NCI-H526 (cell line): Measurements from ENCODE around the gene TP53BP1.

Source experiments
- DNase-seq, 2 experiments: peaks; one replicate each; lab custom pipeline; 2025; lab: John Stamatoyannopoulos, UW

TP53BP1 gene

DNA sequence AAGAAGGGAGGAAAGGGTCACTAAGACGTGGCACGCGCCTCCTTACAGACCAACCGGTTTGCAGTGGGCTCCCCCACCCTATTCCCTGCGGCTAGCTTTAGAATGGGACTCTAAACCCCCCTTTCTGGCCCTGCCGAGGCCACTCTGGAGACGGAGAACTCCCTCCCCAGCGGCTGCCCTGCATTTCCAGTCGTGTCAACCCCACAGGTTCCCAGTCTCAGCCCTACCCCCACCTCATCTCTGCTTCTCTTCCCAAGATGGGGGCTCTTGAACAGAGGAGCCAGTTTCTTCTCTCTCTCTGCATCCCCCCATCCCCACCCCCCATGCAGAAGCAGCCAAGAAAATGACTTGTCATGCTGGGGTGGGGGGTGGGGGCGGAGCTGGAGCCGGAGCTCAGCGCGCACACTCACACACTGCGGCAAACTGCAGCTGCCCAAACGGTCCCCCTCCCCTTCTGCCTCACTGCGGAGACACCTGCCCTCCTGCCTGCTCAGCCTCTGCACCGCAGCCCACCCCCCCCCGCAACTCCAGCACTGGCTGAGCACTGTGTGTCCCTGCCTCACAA, 25.3 kb upstream of the TP53BP1 start:
- DNase-seq, result peak; percentile 20 to 74

DNA sequence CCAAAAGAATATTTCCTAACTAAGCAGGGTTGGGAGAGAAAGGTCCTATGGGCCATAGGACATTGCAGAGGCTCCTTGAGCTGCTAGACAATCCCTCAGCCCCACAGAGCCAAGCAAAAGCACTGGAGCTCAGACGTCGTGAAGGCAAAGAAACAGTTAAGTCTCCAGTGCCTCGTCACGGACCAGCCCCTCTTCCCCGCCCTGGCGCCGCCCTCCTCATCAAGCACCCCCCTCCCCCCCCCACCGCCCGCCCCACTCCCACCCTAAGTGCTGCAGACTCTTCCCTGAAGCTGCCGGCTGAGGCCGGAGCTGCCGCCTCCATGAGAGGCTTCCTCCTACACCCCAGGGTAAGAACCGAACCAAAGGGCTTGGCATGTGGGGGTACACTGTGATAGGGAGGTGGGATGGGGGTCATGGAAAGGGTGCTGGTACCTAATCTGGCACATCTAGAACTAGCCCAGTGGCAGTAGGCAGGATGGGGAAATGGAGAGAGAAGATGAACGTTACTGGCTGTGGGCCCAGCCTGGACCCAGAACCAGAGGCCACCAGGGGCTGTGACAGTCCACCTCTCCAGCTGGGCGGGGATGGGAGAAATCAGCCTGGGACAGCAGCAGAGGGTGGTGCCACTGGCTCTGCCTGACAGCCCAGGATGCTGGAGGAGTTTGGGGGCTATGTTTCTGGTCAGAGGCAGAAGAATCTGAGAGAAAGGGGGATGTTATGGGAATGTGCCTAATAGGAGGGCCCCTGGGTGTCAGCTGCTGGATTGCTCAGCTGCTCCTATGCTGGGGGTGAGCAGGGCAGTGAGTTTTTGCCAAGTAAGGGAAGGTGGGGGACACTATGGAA, 24.6 kb upstream of the TP53BP1 start, which contains the start of gene MAP1A:
TSS of gene MAP1A (plus strand) at position 255 of the 843 bp plus-strand sequence. CDS start 3,866 bp downstream, outside the sequence.
- DNase-seq, result peak in 1 of 2 experiments; percentile 48

DNA sequence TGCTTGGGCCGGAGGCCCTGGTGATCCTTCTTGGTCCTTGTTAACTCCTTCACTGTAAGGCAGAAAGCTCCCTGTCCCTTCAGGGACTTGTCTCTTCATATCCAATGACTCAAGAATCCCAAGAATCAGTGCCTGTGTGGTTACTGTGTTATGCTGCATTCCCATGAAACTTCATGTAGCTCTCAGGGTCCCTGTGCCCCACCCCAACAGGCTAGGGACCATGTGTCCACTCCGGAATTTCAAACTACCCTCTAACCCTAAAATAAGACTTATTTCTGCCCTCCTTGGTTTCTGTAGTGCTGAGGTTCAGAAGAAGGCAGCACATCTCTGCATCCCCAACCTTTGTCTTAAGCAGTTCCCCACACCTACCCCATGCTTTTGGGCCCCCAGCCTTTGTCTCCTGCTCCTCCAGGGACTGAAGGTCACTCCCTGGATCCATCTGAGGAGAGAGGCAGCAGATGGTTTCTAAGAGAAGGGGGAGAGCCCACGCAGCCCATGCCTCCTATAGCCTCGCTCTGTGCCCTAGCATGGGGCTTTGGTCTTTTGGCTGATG, 23.9 kb upstream of the TP53BP1 start:
- no peak for DNase-seq

DNA sequence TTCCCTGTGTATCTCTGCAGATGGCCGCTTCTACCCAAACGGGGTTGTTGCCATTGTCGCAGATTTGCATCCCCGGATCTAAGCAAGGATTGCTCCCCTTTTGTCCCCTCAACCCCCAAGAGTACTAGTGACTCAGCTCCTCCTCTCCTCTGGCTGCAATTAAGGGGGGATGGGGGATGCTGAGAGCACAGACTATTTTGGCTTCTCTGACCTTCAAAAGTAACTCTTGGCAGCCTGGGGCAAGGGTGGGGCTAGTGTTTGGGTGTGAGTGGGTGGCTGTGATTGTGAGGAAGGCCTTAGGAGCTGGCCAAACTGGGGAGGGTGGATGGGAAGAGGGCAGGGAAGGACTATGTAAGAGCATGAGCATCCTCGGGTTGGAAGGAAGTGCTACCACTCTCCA, 23.2 kb upstream of the TP53BP1 start:
- DNase-seq, result no peak

DNA sequence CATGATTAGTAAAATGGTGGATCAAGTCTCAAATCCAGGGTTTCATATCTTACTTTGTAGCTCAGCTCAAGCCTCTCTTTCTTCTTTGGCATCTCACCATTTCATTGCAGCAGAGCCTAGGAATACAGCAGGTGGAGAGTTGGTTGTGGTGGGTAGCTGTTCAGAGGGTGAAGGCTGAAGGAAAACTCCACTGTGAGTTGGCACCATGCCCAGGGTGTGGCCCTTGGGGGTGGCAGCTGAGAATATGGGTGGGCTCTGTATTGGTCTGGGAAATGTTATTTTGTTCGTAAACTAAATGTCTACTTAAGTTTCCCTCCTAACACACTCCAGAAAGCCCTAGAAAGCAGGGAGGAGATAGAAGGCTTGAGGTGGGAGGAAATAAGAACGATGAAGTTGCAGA, 22.8 kb upstream of the TP53BP1 start:
- no peak for DNase-seq

DNA sequence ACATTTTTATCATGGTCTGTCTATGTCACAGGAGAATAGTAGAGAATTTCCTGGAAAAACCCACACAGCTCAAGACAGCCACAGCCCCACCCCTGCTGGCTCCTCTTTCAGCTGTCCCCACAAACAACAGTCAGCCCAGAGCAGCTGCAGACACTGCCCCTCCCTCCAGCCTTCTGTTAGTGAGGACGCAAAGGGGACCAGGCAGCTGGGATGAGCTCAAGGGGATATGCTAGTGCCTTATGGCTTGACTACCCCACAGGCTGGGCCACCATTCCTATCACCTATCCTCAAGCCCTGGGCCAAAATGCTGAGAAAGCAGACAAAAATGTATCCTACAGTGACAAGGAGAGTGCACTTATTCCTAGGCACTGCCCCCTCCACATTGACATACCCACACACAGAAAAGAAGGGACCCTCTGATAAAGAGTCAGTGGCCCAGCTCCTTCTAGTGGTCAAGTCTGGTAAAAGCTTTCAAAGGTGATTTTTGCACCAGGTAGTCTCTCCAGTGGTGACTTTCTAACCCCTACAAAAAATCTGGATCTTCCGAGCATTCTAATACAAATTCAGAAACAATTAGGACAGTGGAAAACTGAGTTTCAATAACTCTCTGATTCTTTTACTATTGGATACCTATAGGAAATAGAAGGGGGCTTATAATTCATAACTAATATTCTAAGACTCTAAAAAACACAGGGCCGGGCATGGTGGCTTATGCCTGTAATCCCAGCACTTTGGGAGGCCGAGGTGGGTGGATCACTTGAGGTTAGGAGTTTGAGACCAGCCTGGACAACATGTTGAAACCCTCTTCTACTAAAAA, 21.5 kb upstream of the TP53BP1 start:
- DNase-seq, result peak; percentile 9 to 55

DNA sequence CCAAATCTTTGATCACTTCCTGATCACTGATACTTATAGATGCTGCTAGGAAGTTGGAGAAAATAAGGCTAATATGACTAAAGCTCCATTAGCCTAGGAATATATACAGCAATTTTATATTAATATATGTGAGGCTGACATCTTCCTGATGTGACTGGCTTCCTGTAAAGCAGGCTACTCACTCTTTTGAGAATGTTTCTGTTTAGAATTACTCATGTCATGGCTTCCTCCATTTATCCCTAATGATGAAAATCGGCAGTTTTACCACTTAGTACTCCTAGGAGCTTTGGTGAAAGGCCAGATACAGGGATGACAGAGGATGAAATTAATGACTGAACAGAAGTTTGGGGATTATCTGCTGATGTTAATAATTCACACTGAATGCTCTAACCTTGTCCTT, 20.6 kb upstream of the TP53BP1 start:
- DNase-seq, result no peak

DNA sequence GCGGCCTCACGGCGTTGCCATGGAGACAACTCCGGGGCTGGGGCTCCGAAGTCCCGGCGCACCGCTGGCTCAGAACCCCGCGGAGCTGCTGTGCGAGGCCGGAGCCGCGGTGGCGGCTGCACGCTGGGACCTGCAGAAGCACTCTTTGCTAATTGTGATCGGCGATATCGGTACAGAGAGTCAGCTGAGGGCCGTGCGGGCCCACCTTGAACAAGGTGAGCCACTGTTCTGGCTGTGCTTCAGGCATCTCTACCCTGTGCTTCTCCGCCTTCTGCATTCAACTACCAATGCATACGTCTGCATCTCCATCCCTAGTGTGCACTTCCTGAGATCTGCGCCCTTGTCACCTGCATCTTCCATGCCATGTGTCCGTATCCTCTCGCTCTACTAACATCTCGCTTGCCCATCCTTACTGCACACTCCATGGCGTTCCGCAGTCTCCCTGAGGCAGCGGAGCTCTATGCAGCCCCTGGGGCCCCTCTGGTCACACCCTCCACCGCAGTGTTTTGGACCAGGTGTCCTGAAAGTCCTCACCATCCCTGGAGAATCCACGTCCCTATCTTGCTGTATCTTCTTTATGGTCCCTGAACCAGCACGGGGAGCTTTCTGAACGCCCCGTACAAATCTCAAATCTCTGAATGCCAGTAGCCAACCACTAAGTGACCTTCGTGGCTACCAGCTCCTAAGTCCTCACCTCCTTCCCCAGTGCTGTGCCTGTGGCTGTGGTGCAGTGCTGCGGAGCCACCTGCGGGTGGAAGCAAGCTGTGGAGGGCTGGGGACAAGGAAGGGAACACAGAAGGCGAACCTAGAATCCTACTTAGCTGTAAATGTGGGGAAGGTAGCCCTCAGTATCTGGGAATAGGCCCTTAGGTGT, 18.3 kb upstream of the TP53BP1 start:
- peak; percentile 42 to 64 for DNase-seq

DNA sequence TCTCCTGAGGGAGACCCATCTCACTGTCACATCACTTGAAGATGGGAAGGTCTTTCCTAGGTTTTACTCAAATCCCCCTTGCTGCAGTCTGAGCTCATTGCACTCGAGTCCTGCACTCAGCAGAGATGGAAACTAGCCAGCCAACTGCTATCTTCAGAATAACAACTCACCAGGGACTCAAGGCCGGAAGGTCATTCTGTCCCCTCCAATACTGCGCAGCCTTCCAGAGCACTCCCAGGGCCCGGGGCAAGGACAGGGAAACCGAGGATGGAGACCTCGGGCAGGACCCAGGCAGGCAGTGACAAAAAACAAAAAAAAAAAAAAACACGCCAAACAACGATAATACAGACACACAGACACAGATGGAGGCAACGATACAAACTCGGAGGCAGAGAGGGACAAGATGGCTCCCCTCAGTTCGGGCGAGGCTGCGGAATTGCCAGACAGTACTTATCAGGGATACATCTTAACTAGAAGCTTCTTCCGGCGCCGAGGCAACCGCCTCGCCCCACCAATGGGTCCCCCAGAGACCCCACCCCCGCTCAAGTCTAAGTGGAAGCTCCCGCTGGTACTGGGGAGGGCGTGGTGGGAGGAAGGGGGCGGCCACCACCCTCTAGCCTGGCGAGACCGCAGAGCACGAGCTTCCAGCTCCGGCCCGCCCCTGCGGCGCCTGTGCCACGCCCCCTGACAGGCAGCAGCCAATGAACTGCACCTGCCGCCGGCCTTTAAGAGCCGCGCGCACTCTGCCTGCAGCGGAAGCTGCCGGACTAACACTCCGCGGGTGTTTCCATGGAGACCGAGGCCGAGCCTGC, 17.4 kb upstream of the TP53BP1 start:
- peak; percentile 96 to 99 for DNase-seq

DNA sequence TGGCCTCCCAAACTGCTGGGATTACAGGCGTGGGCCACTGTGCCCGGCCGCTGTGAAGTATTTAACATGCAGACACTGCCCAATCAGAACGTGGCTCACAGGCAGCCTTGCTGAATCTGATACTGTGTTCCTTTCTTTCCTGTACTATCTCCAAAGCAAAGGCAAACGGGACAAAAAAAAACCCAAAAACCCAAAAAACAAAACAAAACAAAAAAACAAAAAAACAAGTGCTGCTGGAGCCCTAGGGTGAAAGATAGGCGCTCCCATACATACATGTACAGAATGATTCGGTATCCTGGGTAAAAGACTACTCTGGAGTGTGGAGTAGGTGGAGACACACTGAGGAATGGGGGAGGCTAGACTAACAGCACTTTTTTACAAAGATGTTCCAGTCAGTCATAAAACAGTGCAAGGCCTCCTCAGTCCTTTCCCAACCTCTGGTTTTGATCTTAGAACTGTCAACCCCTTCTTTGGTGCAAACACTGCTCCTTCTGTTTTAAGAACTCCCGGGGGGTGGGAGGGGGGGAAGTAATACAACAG, 16.8 kb upstream of the TP53BP1 start:
- DNase-seq, result no peak

DNA sequence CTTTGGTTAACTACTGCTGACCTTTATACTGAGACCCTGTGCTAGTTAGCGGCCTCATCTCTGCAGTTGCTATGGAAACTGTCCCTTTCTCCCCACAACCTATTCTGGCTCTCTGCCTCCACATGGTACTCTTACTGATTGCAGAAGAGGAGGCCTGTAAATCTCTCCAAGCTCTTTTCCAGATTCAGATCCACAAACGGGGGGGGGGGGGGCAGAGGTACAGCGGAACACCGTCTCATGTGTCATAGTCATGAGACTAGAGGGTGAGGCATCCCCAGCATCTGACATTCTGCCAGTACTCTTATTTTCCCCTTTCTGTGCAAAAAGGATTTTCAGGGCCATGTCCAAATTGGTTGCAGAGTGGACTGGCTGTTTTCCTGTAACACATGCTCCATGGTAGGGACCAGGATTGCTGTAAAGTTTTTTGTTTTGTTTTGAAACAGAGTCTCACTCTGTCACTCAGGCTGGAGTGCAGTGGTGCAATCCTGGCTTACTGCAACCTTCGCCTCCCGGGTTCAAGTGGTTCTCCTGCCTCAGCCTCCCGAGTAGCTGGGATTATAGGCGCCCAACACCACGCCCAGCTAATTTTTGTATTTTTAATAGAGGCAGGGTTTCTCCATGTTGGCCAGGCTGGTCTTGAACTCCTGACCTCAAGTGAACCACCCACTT, 16.2 kb upstream of the TP53BP1 start:
- DNase-seq, result no peak

DNA sequence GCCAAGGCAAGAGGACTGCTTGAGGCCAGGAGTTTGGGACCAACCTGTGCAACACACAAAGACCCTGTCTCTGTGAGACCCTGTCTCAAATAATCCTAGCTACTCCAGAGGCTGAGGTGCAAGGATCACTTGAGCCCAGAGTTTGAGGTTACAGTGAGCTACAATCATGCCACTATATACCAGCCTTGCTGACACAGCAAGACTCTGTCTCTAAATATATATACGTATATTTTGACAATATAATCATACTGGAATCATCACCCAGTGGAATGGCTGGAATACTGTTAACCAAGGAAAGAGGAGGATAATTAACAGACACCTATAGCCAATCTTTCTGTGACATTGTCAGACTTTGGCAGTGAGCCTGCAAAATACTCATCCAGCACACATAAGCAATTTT, 15.5 kb upstream of the TP53BP1 start:
- no peak for DNase-seq

DNA sequence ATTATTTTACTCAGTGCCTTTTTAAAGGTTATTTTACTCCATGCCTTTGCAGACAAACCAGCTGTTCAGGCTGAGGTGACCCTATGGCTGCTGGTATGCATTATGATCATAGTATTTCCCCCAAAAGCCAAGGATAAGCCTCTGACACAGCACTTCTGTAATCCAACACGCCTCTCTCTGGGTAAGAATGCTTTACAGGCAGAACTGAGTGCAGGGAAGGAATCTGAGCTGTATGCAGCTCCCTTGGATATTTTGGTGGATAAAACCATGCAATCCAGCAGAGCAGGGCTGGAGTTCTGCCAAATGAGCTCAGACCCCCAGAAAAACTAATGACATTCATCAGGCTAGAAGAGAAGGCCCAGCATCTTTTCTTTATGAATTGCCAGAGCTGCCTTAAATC, 12.8 kb upstream of the TP53BP1 start:
- DNase-seq, result no peak

DNA sequence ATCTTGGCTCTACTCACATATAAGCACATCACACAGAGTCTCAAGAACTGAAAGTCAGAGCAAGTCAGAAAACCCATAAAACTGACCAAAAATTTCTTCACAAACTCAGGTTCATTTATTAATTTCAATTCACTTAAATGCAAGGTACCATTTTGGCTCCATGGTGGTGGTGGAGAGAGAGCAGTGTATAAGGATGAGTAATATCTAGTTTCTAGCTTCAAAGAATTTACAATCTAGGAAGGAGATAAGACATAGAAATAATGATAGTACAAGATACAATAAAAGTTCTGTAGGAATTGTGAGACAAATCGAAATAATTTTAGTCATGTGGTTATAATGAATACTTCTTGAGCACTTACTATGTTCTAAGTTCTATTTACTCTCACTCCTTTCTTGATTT, 6.7 kb upstream of the TP53BP1 start:
- no peak for DNase-seq

DNA sequence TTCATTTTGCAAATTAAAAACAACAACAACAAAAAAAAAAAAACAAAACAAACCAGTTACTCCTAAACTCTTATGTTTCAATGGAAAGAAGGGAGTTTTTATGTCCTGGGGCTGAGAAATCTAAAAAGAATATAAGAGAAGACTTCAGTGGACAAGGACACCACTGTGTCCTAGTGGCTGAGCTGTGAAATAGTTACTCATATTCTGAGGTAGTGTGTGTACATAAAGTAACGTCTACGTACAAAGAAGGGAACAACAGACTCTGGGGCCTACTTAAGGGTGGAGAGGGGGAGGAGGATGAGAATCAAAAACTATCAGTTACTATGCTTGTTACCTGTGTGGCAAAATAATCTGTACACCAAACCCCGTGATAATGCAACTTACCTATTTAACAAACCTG, 6.0 kb upstream of the TP53BP1 start:
- DNase-seq, result no peak

DNA sequence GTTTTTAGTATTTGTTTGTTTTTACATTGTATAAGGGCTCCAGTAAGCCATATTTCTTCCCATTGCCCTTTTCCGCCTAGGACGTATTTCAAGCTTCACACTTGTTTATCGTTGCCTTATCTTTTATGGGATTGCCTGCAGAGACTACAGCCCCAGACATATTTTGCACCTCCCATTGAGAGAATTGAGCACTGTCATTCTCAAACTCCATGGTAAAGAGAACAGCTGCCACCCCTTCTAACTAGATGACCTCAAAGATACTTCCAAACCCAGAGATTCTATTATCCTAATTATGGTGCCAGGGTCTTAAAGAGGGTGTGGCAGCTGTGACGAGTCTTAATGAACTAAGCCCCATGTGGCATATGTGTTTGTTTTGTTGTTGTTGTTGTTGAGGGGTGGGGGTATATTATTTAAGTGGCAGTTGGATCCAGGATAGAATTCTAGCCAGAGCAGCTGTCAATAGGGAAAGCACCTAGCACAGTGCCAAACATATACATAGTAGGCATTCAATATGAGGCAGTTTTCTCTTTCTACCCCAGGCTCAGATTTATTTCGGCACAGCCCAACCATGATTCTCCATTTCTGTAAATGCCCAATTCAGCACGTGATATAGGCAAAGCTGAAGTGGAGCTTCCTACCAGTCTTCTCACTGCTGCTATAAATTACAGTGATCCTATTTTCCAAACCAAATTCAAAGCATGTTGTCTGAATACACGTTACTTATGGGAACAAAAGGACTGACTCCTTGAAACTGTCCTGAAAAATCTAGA, 932 bp upstream of the TP53BP1 start:
- no peak for DNase-seq

DNA sequence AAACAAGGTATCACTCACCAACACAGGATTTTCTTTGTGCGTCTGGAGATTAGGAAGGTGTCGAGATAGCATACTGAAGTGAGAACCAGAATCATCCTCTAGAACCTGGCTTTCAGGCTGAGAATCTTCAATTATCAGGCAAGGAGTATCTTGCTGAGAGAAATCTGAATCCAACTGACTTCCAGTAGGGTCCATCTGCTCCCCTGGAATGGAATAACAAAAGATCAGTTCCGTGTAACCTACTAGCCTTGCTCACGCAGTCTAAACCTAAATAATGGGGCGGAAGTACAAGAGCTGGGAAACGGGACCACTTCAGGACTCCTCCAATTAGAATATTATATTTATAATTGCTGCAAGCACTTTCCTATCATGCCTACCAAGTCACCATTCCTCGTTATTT, 690 bp downstream of the TP53BP1 start:
- no peak for DNase-seq

DNA sequence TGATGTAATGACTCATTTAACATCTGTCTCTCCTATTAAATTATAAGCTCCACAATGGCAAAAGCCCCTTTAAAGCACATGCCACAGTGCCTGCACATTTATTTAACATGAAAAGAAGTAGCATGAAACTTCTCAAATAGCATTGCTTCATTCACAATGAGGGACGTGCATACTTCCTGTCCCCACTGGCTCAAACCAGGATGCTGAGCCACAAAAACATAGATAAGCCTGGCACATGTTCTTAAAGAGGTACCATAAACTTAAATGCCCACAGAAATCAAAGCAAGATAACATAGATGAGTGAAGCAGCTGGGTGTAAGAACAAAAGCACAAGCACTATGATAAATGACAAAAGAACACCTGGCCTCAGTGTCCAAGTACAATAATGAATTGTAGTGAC, 3.8 kb downstream of the TP53BP1 start:
- DNase-seq, result no peak

DNA sequence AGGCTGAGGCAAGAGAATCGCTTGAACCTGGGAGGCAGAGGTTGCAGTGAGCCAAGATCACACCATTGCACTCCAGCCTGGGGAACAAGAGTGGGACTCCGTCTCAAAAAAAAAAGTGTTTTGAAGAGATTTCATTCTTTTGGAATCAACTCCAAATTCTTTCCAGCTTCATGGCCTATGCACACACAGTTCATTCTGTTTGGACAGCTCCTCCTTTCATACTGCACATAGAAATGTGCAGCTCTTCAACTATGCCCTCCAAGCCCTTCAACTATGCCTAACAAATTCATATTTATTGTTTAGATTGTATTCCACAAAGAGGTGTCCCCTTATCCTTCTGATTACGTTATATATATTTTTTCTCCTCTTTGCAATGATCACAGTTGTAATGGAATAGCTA, 4.2 kb downstream of the TP53BP1 start:
- no peak for DNase-seq
